Ovary (tissue), 9 donors: ENCODE results near the gene EPG5. TPM values are rescaled to one million over a fixed set of nuclear protein-coding genes. Genes with fewer than 3 reads are reported as not detected.
"Not testable (repeated sequence)": the region's sequence is repeated elsewhere in the genome, so short reads cannot be mapped to it uniquely, and the experiment has no call there.

Experiments
- DNase-seq, 5 donors: peaks; one replicate each; pipeline ENCODE4 v3.0.0-alpha.2; 2019 to 2020
- H3K27ac ChIP-seq, 2 donors: fragments of 200-600 bp; one replicate each; pipeline versions ENCODE4 v1.5.1 to v1.8.0; 2019 to 2022
- H3K27me3 ChIP-seq: fragments of 200-600 bp; one replicate; pipeline ENCODE4 v1.8.0; 2022
- H3K36me3 ChIP-seq: fragments of 200-600 bp; sonication (generic); one replicate; pipeline ENCODE4 v1.5.1; 2019
- H3K4me1 ChIP-seq: one replicate; pipeline ENCODE4 v1.8.1; 2013; ENCODE audit warnings: mild to moderate bottlenecking, moderate library complexity; ENCODE audit not compliant: insufficient read depth
- H3K4me3 ChIP-seq: fragments of 200-600 bp; sonication (generic); one replicate; pipeline ENCODE4 v1.5.1; 2017
- H3K9me3 ChIP-seq, 2 donors: fragments of 200-600 bp in 1 of 2; sonication (generic) in 1 of 2; one replicate each; pipeline versions ENCODE4 v1.5.1 to v1.8.1; 2013 to 2019; ENCODE audit warnings: mild to moderate bottlenecking in 1 of 2, moderate library complexity in 1 of 2
- EP300 ChIP-seq: sonication (generic); formaldehyde crosslinking; IDR thresholded peaks from one replicate; pipeline ENCODE4 v1.6.1; 2017; ENCODE audit warnings: antibody characterized with exemption
- POLR2A ChIP-seq: fragments of 450-650 bp; IDR thresholded peaks from one replicate; pipeline ENCODE4 v1.6.1; 2017; ENCODE audit warnings: antibody characterized with exemption, mild to moderate bottlenecking, moderate library complexity
- WGBS, 3 donors: extraction: QIAGEN DNeasy Blood & Tissue Kit in 1 of 3; methylation state at CpG; one replicate each; pipeline versions ENCODE4 v1.1.5 to v1.1.7; 2013 to 2017; 5-methylcytosine and 5-hydroxymethylcytosine counted together
- intact Hi-C, 4 donors: fragments of 100-400 bp; cut with DNase I; formaldehyde crosslinking; loops; one replicate each; pipeline versions ENCODE4 v1.11.0 to v1.15.1; 2022 to 2023
- polyA plus RNA-seq, 2 donors: library from polyadenylated mRNA; stranded (reverse); fragments of 200-250 nt in 1 of 2; fragments of 350-450 nt in 1 of 2; fragmentation: Illumina TruSeq in 1 of 2; extraction: RNeasy Lipid Tissue Mini Kit (QIAGEN cat#74804) in 1 of 2; gene quantifications; one replicate each; pipeline ENCODE4 v1.2.3, GENCODE V29; 2013 to 2014
- total RNA-seq, 7 donors: library from RNA; depleted of rRNA in 2 of 7; stranded (reverse); fragments of >200 nt in 2 of 7; fragmentation: NEBNext Ultra II Directional in 3 of 7; extraction: Animal tissue kit (Norgen Biotek cat#: 25700) in 3 of 7; gene quantifications; one replicate each; pipeline versions ENCODE4 v1.1.0 to v1.2.4, GENCODE V29; 2016 to 2023
- TF ChIP-seq, protein P1 (sequence below), 3 donors: fragments of 450-650 bp in 2 of 3; fragments of 200-600 bp in 1 of 3; IDR thresholded peaks; one replicate each; pipeline versions ENCODE4 v1.5.1 to v1.8.0; 2016 to 2022; ENCODE audit warnings: antibody characterized with exemption in 3 of 3, mild to moderate bottlenecking in 1 of 3
- donor health status: DM: no; HTN: no; CAD: no; lungs with moderate emphysema.
- donor health status: DM: no; HTN: no; CAD: no.
- donor health status: Bipolar disorder and iron deficiency.
- donor health status: DM: yes; HTN: yes; CAD: no.
- donor health status: DM: no; HTN: no; CAD: no.
- donor health status: DM: yes; HTN: yes; CAD: no.

EPG5 gene
- total and polyA plus RNA-seq, 9 donors, result 8.9 to 28.4 (median 21.2) TPM

DNA sequence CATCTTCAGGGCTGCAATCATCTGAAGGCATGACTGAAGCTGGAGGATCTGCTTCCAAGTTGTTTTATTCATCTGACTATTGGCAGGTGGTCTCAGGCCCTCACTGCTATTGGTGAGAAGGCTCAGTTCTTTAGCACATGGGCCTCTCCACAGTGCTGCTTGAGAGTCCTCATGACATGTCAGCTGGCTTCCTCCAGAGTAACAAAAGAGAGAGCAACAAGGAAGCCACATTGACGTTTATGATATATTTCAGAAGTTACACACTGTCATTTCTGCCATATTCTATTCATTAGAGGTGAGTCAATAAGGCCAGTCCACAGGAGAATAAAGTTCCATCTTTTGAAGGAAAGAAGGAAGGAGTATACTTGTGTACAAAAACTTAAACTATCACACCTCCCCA lies 149.6 kb downstream of the EPG5 start:
- intact Hi-C loops, result no loop called here
- Histone ChIP-seq H3K4me3 (no peak overlapping the region), H3K27me3 (no peaks in the 10 kb centered on the region), H3K4me1 (no peaks in the 10 kb centered on the region), H3K36me3 (no peaks in the 10 kb centered on the region), H3K27ac (no peak overlapping the region), H3K9me3 (no peaks in the 10 kb centered on the region)
- no peak for TF ChIP-seq EP300
- no peak for TF ChIP-seq POLR2A
- TF ChIP-seq, protein P1, sequence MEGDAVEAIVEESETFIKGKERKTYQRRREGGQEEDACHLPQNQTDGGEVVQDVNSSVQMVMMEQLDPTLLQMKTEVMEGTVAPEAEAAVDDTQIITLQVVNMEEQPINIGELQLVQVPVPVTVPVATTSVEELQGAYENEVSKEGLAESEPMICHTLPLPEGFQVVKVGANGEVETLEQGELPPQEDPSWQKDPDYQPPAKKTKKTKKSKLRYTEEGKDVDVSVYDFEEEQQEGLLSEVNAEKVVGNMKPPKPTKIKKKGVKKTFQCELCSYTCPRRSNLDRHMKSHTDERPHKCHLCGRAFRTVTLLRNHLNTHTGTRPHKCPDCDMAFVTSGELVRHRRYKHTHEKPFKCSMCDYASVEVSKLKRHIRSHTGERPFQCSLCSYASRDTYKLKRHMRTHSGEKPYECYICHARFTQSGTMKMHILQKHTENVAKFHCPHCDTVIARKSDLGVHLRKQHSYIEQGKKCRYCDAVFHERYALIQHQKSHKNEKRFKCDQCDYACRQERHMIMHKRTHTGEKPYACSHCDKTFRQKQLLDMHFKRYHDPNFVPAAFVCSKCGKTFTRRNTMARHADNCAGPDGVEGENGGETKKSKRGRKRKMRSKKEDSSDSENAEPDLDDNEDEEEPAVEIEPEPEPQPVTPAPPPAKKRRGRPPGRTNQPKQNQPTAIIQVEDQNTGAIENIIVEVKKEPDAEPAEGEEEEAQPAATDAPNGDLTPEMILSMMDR (IDR thresholded peaks at IDR 0.05), result no peak
- WGBS, 3 donors, result 76 to 86% (median 81%) methylated on average over 1 of the region's 1 CpG
- no peak for DNase-seq

DNA sequence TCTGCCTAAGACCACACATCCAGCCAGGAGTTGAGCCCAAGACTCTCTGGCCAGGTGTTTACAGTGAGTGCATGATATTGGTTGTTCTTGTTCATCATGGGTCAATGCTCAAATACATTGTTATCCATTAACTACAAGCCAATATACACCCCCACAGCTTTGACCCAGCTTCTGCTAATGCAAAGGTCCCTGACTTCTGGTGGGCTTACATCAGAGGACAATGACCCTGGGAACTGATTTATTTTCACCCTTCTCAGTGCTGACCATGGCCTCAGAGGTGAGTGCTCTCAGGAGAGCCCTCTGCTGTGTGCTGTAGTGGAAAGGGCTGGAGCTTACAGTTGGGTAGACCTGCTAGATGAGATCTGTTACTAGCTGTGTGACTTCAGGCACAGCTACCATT lies 152.4 kb downstream of the EPG5 start:
- H3K27me3 ChIP-seq, H3K4me3 ChIP-seq, H3K36me3 ChIP-seq, H3K9me3 ChIP-seq, DNase-seq, intact Hi-C loops, H3K4me1 ChIP-seq, H3K27ac ChIP-seq: not testable (repeated sequence)

DNA sequence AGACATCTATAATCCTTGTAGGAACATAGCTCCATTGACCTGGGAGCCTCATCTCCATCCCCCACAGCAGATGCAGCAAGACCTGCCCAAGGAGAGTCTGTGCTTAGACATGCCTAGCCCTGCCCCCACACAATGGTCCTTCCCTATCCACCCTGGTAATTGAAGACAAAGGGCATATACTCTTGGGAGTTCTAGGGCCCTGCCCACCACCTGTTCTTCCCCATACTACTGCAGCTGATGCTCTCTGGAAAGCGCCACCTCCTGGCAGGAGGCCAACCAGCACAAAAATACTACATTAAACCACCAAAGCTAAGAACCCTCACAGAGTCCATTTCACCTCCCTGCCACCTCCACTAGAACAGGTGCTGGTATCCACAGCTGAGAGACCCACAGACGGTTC lies 160.0 kb downstream of the EPG5 start:
- H3K27me3 ChIP-seq, H3K27ac ChIP-seq, DNase-seq, H3K4me3 ChIP-seq, H3K36me3 ChIP-seq, H3K4me1 ChIP-seq, intact Hi-C loops, H3K9me3 ChIP-seq: not testable (repeated sequence)
- WGBS, 3 donors, result 32 to 42% (median 33%) methylated on average over 2 of the region's 2 CpGs

DNA sequence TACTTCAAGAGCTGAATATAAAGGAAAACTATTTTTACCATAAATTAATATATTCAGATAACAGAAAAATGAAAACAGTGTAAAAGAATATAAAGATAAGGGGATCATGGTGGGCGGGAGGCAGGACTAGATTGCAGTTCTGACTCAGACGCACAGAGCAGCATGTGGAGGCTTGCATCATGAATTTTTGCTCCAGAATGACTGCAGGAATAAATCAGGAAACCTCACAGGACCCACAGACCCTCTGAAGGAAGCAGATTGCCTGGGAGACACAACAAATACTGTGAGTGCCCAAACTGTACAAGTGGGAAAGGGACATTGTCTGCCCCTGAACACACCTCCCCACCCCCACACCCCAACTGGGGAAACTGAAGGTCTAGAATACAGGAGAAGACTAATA lies 160.9 kb downstream of the EPG5 start:
- DNase-seq, result no peak
- TF ChIP-seq POLR2A, result no peak
- TF ChIP-seq EP300, result no peak
- TF ChIP-seq, protein P1 (IDR thresholded peaks at IDR 0.05), result no peak
- H3K27ac ChIP-seq, result no peak overlapping the region
- no peaks in the 10 kb centered on the region for H3K27me3 ChIP-seq
- peaks cover 0 to 5% of the 10 kb centered on the region in 2 donors for H3K9me3 ChIP-seq
- H3K36me3 ChIP-seq, result no peaks in the 10 kb centered on the region
- WGBS, 3 donors, result 11 to 17% (median 15%) methylated on average over 2 of the region's 2 CpGs
- intact Hi-C loops, result no loop called here
- H3K4me1 ChIP-seq, result no peaks in the 10 kb centered on the region
- H3K4me3 ChIP-seq, result no peak overlapping the region

DNA sequence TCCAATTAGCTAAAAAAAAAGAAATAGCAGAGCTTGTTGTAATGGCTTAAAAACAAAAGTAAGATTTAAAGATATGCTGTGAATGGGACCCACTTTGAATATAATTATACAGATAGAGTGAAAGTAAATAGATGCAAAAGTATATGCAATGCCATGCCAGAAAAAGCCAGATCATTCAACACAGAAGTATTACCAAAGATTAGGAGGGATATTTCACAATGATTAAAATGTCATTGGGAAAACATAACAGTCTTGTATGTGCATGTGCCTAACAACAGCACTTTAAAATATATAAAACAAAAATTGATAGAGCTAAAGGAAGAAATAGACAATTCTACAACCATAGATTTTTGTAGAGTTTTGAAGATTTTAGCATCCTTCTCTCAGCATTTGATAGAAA lies 161.6 kb downstream of the EPG5 start:
- no peak overlapping the region for H3K4me3 ChIP-seq
- intact Hi-C loops, result no loop called here
- peaks cover 0 to 6% of the 10 kb centered on the region in 2 donors for H3K9me3 ChIP-seq
- no peaks in the 10 kb centered on the region for H3K36me3 ChIP-seq
- TF ChIP-seq EP300 (no peak), POLR2A (no peak)
- TF ChIP-seq, protein P1 (IDR thresholded peaks at IDR 0.05), result no peak
- no peak for DNase-seq
- H3K27me3 ChIP-seq, result no peaks in the 10 kb centered on the region
- no peaks in the 10 kb centered on the region for H3K4me1 ChIP-seq
- H3K27ac ChIP-seq, result no peak overlapping the region
